Glomerular visceral epithelial cell (primary cell): ENCODE measurements around the gene POLDIP3.
A peak's percentile ranks its signal among the peaks of the same experiment; 100 is the strongest.
"Not testable (repeated sequence)": the region's sequence is repeated elsewhere in the genome, so short reads cannot be mapped to it uniquely, and the experiment has no call there.

Experiments used
- DNase-seq: peaks from one replicate; pipeline ENCODE4 v3.0.0-alpha.2; 2016; ENCODE audit errors: extremely low spot score

POLDIP3 gene

DNA sequence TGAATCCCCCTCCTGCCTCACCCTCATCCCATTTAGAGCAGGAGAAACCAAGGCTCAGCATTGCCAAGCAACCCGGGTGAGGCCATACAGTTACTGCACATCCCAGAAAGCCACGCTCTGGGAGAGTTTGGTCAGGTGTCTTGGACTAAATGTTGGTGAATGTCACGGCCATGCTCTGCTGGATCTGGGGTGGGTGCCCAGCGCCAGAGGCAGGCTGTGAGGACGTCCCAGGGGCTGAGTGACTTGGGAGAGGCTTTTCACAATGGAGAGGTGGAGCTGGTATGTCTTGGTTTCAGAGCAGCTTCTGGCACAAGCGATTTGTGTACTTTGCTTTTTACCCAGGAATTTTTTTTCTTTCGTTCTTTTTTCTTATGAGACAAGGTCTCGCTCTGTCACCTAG lies 54.3 kb downstream of the POLDIP3 start:
- DNase-seq: no peak

DNA sequence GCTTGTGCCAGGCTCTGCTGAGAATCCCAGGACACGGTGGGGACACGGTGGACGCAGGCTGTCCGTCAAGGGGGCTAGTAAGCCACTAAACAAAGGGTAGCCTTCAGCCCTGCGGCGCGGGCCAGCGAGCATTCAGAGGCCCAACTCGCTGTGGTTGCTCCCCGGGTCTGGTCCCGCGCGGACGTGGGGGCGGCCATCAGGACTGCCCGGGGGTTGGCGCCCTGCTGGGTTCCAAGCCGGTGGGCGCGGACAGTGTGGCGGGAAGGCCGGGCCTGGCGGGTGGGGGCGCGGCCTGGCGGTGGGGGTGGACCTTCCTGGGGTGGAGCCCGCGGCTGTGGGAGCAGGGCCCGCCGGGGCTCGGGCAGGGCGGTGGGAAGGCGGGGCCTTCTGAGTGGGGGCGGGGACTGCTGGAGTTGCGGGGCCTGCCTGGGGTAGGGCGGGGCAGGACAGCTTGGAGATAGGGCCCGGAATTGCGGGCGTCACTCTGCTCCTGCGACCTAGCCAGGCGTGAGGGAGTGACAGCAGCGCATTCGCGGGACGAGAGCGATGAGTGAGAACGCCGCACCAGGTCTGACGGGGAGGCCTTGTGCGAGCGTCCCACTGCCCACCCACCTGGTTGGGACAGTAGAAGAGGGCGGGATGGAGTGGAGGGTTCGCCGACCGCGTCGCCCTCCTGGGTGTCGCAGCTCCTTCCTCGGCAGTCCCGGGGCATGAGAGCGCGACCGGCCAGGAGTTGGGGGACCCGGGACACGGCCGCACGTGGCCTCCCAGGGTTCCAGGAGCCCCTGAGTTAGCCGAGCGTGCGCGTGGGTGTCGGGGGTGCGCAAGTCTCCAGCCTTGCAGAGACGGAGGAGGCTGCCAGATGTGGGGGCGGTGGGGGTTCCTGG lies 61.0 kb downstream of the POLDIP3 start, which contains the start of gene SERHL2:
Gene SERHL2 (plus strand): TSS at position 482 of the 887 bp plus-strand sequence. CDS start 65 bp downstream, at position 547.
- peak; percentile 71 for DNase-seq

DNA sequence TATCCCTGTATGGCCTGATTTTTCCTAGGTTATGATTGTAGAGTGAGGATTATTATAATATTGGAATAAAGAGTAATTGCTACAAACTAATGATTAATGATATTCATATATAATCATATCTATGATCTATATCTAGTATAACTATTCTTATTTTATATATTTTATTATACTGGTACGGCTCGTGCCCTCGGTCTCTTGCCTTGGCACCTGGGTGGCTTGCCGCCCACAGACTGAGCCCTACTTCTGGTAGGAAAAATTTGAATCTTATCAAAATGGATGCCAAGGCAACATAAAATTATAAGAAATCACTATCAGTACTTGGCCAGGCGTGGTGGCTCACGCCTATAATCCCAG lies 62.4 kb downstream of the POLDIP3 start:
- not testable (repeated sequence) for DNase-seq

DNA sequence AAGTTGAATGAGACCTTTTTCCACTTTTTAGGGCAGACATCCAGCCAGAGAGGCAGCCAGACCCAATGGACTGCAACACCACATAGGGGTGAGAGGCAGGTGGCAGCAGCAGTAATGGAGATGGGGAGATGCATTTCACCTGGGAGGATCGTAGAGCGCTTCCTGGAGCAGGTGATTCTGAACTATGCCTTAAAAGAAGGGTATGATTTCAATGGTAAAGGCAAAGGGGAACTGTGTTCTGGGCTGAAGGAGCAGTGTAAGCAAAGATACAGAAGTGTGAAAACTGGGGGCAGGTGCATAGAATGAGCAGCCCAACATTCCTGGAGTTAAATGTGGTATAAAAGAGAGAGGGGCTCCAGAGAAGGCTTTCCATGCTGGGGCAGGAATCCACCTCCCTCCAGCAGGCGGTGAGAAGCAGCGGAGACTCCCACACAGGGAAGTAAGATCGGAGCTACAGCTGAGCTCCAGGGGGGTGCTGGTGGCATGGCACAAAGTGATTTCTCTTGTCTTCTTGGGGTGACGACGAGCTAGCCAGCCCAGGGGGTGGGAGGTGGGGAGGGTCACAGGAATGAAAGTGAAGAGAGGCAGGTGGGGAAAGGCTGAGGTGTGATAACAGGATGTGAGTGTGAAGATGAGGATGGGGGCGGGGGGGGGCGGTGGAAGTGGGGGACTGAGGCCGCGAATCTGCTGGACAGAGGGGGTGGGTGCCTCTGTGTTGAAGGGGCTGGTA lies 65.2 kb downstream of the POLDIP3 start:
- no peak for DNase-seq

DNA sequence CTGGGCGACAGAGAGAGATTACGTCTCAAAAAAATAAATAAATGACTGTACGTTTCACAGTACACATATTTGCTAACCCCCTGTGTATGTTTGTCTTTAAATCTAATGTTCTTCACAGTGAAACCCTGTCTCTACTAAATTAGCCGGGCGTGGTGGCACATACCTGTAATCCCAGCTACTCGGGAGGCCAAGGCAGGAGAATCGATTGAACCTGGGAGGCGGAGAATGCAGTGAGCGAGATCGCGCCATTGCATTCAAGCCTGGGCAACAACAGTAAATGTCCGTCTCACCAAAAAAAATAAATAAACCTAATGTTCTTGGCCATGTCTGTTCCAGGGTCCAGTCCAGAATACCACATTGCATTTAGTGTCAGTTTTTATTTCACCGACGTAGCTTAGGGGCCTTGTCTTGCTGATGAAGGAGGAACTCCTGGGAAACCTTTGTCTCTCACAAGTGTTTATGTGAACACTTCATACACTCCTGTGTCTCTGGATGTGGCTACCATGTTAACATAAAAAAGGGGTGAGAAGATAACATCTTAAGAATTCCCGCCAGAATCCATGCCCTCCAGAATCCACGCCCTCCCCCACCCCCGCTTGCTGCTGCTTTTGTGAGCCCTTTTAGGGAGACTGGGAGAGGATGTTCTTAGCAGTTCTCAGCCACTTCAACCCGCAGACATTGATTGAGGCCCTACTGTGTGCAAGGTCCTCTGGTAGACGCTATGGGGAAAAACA lies 65.9 kb downstream of the POLDIP3 start:
- no peak for DNase-seq

DNA sequence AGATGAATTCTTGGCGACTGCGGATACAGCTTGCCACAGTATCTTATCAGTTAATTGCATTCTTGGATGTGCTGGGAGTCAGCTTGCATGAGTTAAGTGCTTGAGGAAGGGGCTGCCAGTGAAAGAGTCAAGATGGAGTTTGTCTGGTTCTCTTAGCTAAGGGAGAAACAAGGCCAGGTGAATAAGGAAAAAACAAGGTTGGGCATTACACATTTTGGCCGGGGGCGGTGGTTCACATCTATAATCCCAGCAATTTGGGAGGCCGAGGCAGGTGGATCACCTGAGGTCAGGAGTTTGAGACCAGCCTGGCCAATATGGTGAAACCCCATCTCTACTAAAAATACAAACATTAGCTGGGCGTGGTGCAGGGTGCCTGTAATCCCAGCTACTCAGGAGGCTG lies 66.6 kb downstream of the POLDIP3 start:
- not testable (repeated sequence) for DNase-seq

DNA sequence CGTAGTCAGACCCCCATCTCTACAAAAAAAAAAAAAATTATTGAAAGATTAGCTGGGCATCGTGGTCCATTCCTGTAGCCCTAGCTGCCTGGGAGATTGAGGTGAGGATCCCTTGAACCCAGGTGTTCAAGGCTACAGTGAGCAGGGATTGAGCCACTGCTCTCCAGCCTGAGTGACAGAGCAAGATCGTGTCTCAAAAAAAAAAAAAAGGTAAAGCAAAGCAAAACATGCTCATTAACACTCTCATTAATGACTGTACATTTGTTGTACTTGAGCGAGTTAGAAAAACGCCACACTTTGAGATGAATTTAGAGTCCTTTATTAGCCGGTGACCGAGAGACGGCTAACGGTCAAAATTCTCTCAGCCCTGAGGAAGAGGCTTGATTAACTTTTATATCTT lies 67.1 kb downstream of the POLDIP3 start:
- no peak for DNase-seq

DNA sequence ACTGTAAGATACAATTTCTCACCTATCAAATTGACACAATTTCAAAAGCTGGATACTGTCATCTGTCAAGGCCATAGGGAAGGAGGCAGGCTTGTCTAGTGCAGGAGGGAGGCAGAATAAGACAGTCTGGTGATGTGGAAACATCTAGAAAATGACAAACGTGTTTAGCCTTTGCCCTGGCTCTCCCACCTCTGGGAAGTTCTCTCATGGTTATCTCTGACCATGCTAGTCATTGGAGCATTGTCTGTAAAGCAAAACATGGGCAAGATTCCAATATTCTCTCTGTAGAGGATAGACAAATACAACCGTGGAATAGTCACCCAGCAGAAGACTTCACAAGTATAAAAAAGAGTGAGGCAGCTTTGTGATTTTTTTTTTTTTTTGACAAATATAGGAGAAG lies 70.0 kb downstream of the POLDIP3 start:
- DNase-seq: no peak

DNA sequence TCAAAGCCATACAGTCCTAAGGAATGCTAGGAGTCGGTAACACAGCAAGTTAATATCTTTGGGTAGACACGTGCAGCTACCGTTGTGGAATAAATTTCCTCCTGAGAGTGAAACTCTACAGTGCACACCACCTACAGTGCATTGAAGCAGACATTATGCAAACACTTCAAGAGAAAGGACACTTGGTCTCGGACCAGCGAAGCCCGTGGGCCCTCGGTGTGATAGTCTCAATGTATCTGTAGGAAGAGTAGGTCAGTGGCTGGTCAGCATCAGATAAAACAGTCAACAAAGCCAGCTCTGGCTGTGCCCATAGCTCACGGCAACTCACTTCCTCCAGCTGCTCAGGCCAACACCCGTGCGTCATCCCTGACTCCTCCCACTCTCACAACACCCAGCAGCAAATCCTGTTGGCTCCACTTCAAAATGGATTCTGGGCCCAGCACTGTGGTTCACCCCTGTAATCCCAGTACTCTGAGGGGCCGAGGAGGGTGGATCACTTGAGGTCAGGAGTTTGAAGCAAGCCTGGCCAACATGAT lies 75.4 kb downstream of the POLDIP3 start:
- not testable (repeated sequence) for DNase-seq

DNA sequence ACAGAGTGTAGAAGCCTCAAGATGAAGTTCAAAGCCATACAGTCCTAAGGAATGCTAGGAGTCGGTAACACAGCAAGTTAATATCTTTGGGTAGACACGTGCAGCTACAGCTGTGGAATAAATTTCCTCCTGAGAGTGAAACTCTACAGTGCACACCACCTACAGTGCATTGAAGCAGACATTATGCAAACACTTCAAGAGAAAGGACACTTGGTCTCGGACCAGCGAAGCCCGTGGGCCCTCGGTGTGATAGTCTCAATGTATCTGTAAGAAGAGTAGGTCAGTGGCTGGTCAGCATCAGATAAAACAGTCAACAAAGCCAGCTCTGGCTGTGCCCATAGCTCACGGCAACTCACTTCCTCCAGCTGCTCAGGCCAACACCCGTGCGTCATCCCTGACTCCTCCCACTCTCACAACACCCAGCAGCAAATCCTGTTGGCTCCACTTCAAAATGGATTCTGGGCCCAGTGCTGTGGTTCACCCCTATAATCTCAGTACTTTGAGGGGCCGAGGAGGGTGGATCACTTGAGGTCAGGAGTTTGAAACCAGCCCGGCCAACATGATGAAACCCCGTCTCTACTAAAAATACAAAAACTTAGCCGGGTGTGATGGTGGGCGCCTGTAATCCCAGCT lies 77.4 kb downstream of the POLDIP3 start:
- DNase-seq: not testable (repeated sequence)

DNA sequence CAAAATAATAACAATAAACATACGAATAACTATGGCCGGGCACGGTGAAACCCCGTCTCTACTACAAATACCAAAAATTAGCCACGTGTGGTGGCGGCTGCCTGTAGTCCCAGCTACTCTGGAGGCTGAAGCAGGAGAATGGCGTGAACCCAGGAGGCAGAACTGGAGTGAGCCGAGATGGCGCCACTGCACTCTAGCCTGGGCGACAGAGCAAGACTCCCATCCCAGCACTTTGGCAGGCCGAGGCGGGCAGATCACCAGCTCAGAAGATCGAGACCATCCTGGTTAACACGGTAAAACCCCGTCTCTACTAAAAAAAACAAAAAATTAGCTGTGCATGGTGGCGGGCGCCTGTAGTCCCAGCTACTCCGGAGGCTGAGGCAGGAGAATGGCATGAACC lies 78.0 kb downstream of the POLDIP3 start:
- not testable (repeated sequence) for DNase-seq

DNA sequence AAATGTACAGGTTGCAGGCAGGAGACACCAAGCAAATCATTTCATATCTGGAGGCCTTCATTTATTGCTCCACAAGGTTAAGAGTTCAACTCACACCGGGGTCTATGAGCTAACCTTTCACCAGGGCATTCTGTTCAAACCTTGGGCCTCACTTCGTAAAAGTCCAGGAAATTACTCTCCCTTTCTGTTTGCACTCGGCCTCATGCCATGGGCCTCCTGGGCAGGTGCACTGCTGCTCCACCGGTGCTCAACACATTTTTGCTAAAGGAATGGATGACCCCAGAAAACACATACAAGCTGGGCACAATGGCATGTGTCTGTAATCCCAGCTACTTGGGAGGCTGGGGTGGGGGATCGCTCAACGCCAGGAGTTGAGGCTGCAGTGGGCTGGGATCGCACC lies 78.5 kb downstream of the POLDIP3 start:
- DNase-seq: no peak

DNA sequence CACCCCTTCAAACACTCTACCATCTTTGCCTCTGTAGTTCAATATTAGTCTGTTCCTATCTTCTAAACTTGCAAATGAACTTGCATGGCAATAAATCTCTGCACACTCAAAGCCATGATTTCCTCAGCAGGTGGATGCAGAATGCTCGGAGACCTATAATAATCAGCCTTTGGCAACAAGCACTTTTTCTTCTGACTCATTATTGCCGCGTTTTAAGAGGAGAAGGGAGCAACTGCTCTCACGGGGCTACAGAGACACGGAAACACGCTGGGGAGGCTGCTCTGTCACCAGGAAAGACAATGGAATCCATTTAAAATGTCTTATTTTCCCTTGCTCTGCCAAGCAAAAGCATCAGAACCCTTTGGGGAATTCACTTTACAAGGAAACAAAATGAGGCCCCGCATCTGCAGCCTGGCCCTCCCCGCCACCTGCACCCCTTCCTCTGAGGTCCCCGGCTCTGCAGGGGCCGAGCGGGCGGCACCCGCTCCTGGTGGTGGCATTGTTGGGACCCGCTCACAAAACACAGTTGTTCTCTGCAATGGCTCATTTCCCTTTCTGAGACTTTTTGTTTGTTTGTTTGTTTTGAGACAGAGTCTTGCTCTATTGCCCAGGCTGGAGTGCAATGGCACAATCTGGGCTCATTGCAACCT lies 79.5 kb downstream of the POLDIP3 start:
- not testable (repeated sequence) for DNase-seq
